KMS-11 (cell line): ENCODE results near the gene PLA2G4A.

ENCODE experiments used
- H2AFZ ChIP-seq: fragments of 200-600 bp; sonication (generic); 2 replicates; pipeline ENCODE4 v1.6.1; 2016; ENCODE audit warnings: antibody characterized with exemption, mixed run types, low read depth
- H3K27ac ChIP-seq: fragments of 200-600 bp; sonication (generic); 2 replicates; pipeline ENCODE4 v1.6.1; 2016; ENCODE audit warnings: mild to moderate bottlenecking, mixed run types
- H3K27me3 ChIP-seq: fragments of 200-600 bp; sonication (generic); 2 replicates; pipeline ENCODE4 v1.6.1; 2017; ENCODE audit warnings: mild to moderate bottlenecking, low read depth, mixed run types, moderate library complexity; ENCODE audit not compliant: insufficient read depth
- H3K36me3 ChIP-seq: fragments of 200-600 bp; sonication (generic); 2 replicates; pipeline ENCODE4 v1.6.1; 2017; ENCODE audit warnings: mild to moderate bottlenecking, mixed run types; ENCODE audit not compliant: insufficient read depth
- H3K4me1 ChIP-seq: fragments of 200-600 bp; sonication (generic); 2 replicates; pipeline ENCODE4 v1.6.1; 2016; ENCODE audit warnings: mild to moderate bottlenecking, low read depth, mixed run types; ENCODE audit not compliant: poor library complexity, severe bottlenecking
- H3K4me2 ChIP-seq: fragments of 200-600 bp; sonication (generic); 2 replicates; pipeline ENCODE4 v1.7.0; 2016; ENCODE audit warnings: mild to moderate bottlenecking, mixed run types
- H3K4me3 ChIP-seq: fragments of 200-600 bp; sonication (generic); IDR thresholded peaks from 2 replicates; pipeline ENCODE4 v1.6.1; 2017; ENCODE audit warnings: low read depth, low read length, mixed read lengths; ENCODE audit not compliant: insufficient read depth
- H3K79me2 ChIP-seq: fragments of 200-600 bp; sonication (generic); 2 replicates; pipeline ENCODE4 v1.6.1; 2016; ENCODE audit warnings: low read depth, mixed run types; ENCODE audit not compliant: insufficient read depth
- H3K9ac ChIP-seq: fragments of 200-600 bp; sonication (generic); 2 replicates; pipeline ENCODE4 v1.6.1; 2016; ENCODE audit warnings: mild to moderate bottlenecking, mixed run types
- H4K20me1 ChIP-seq: fragments of 200-600 bp; sonication (generic); 2 replicates; pipeline ENCODE4 v1.6.1; 2016; ENCODE audit warnings: mild to moderate bottlenecking, mixed run types; ENCODE audit not compliant: insufficient read depth
- TF ChIP-seq, protein P1 (sequence below): fragments of 200-600 bp; sonication (generic); conservative IDR thresholded peaks from 2 replicates; pipeline ENCODE4 v1.6.1; 2017; ENCODE audit warnings: low read depth, mild to moderate bottlenecking, antibody characterized with exemption, low read length, moderate library complexity, mixed read lengths

PLA2G4A gene

DNA sequence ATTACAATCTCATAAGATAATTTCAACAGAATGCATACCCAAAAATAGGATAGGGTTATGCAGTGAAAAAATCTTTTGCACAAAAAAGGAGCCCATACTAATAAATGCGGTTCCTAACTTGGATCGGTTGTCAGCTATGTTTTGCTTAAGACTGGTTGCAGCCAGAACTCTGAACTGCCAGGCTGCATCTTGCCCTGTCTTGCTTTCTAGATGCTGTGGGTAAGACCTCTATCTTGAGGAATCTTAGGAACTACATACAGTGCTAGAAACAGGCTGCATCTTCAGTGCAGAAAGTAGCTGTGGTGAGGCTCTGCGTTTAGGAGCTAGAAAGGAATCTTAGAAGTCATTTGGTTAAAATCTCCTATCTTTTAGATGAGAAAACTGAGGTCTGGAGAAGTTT lies 45.6 kb upstream of the PLA2G4A start:
- H4K20me1 ChIP-seq = no peaks in the 10 kb centered on the region
- H2AFZ ChIP-seq = no peak overlapping the region
- H3K79me2 ChIP-seq = no peaks in the 10 kb centered on the region
- no peak overlapping the region for H3K9ac ChIP-seq
- TF ChIP-seq, protein P1, sequence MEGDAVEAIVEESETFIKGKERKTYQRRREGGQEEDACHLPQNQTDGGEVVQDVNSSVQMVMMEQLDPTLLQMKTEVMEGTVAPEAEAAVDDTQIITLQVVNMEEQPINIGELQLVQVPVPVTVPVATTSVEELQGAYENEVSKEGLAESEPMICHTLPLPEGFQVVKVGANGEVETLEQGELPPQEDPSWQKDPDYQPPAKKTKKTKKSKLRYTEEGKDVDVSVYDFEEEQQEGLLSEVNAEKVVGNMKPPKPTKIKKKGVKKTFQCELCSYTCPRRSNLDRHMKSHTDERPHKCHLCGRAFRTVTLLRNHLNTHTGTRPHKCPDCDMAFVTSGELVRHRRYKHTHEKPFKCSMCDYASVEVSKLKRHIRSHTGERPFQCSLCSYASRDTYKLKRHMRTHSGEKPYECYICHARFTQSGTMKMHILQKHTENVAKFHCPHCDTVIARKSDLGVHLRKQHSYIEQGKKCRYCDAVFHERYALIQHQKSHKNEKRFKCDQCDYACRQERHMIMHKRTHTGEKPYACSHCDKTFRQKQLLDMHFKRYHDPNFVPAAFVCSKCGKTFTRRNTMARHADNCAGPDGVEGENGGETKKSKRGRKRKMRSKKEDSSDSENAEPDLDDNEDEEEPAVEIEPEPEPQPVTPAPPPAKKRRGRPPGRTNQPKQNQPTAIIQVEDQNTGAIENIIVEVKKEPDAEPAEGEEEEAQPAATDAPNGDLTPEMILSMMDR = no peak
- no peak overlapping the region for H3K27ac ChIP-seq
- no peaks in the 10 kb centered on the region for H3K27me3 ChIP-seq
- no peak overlapping the region for H3K4me3 ChIP-seq
- peaks cover 6% of the 10 kb centered on the region for H3K4me1 ChIP-seq
- H3K36me3 ChIP-seq = no peaks in the 10 kb centered on the region
- no peak overlapping the region for H3K4me2 ChIP-seq

DNA sequence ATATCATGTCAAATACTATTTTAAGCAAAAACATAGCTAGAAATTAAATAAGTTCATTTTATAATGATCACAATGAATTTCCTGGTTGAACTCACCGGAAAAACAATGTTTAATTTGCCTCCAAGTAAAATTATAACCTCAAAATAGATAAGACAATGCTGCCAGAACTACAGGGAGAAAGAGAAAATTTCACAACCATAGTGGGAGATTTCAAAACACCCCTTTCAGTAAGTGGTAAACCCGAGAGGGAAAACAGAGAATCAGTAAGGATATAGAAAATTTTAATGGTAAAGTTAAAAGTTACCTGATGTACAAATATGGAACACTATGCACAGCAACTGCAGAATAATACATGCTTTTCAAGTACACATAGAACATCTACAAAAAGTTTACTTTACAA lies 43.2 kb upstream of the PLA2G4A start:
- H3K4me3 ChIP-seq = no peak overlapping the region
- H3K4me1 ChIP-seq = no peaks in the 10 kb centered on the region
- no peak overlapping the region for H3K27ac ChIP-seq
- H3K4me2 ChIP-seq = no peak overlapping the region
- TF ChIP-seq, protein P1 = no peak
- H3K79me2 ChIP-seq = no peaks in the 10 kb centered on the region
- H2AFZ ChIP-seq = no peak overlapping the region
- no peaks in the 10 kb centered on the region for H4K20me1 ChIP-seq
- H3K27me3 ChIP-seq = no peaks in the 10 kb centered on the region
- no peak overlapping the region for H3K9ac ChIP-seq
- H3K36me3 ChIP-seq = no peaks in the 10 kb centered on the region

DNA sequence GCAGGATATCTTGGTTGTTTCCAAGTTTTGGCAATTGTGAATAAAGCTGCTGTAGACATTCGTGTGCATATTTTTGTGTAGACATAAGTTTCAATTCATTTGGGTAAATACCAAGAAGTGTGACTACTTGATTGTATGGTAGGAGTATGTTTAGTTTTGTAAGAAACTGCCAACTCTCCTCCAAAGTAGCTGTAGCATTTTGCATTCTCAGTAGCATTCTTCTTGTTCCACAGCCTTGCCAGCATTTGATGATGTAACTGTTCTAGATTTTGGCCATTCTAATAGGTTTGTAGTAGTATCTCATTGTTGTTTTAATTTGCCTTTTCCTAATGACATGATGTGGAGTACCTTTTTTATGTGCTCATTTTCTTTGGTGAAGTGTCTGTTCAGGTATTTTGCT lies 38.6 kb upstream of the PLA2G4A start:
- Histone ChIP-seq H3K4me2 (no peak overlapping the region), H4K20me1 (no peaks in the 10 kb centered on the region), H3K27ac (no peak overlapping the region), H3K9ac (no peak overlapping the region), H2AFZ (no peak overlapping the region), H3K27me3 (no peaks in the 10 kb centered on the region), H3K79me2 (no peaks in the 10 kb centered on the region), H3K36me3 (no peaks in the 10 kb centered on the region), H3K4me1 (peaks cover 11% of the 10 kb centered on the region), H3K4me3 (no peak overlapping the region)
- TF ChIP-seq, protein P1 = no peak

DNA sequence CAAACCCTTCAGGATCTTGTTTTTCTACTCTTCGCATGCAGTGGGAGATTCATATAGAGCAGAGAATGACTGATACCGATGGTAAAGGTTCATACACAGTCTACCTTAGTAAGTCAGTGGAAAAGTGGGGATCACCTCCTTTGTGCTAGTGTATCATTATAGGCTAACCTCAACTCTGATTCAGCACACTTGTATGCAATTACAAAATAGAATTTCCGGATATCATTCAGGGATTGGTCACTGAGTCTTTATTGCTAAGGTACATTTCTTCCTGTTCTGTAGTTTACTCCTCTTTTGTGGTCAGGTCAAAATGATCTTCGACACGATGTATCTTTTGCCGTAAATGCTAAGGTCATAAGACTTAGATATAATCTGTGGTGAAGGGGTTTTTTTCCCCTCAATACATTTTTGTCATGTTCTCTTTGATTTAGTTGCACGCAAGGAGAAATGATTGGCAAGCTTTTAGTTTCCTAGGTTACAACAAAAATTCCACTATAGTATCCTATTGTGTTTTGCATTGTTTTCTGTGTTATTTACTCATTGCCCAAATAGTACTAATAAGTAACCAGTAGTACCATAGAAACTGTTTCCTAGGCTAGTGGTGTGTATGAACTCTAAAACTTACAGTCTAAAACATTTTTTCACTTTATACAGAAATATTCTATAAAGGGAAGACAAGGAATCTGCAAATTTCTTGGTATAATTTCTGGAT lies 35.7 kb upstream of the PLA2G4A start:
- H3K4me1 ChIP-seq = peaks cover 11% of the 10 kb centered on the region
- no peaks in the 10 kb centered on the region for H4K20me1 ChIP-seq
- no peaks in the 10 kb centered on the region for H3K79me2 ChIP-seq
- peak overlapping the region; percentile 10; the same call in 1 of the 2 replicates for H3K4me2 ChIP-seq
- no peak overlapping the region for H2AFZ ChIP-seq
- H3K36me3 ChIP-seq = no peaks in the 10 kb centered on the region
- H3K4me3 ChIP-seq = no peak overlapping the region
- TF ChIP-seq, protein P1 = no peak
- H3K27me3 ChIP-seq = no peaks in the 10 kb centered on the region
- no peak overlapping the region for H3K9ac ChIP-seq
- no peak overlapping the region for H3K27ac ChIP-seq
